ENCODE data around the gene DCUN1D5. TPM values are rescaled to one million over a fixed set of nuclear protein-coding genes. Genes with fewer than 3 reads are reported as not detected.
A peak's percentile ranks its signal among the peaks of the same experiment; 100 is the strongest.

The DCUN1D5 gene
- total and polyA plus RNA-seq, 2 of the 13 experiments (the other 11 are each of a cell fraction or from before 2014, with no cell fraction given): 32.9 to 46.7 TPM

- TF ChIP-seq ZNF235 (CRISPR knock-in tag; IDR thresholded peaks at IDR 0.05; ENCODE audit: borderline replicate concordance) (no peak), TFE3 (CRISPR knock-in tag; IDR thresholded peaks at IDR 0.05) (peak; percentile 31; the same call in 1 of the 2 replicates), FOXA3 (CRISPR knock-in tag; IDR thresholded peaks at IDR 0.05) (peak; percentile 46), MIER2 (CRISPR knock-in tag; IDR thresholded peaks at IDR 0.05) (no peak), SIN3A (IDR thresholded peaks at IDR 0.05; ENCODE audit: borderline replicate concordance, low read depth, low read length) (peak; percentile 88; the same call in 1 of the 2 replicates), NCOA5 (CRISPR knock-in tag; IDR thresholded peaks at IDR 0.05) (no peak), KAT2B (IDR thresholded peaks at IDR 0.05; ENCODE audit: borderline replicate concordance, low read depth, low read length) (peak; percentile 87), CEBPB (IDR thresholded peaks at IDR 0.05; ENCODE audit: borderline replicate concordance, low read depth, low read length) (peak; percentile 34; the same call in 1 of the 2 replicates), ZNF766 (CRISPR knock-in tag; IDR thresholded peaks at IDR 0.05; ENCODE audit: borderline replicate concordance) (no peak), ARID5B (CRISPR knock-in tag; IDR thresholded peaks at IDR 0.05) (peak; percentile 58), SATB2 (CRISPR knock-in tag; IDR thresholded peaks at IDR 0.05) (no peak)
- TF ChIP-seq, protein P1, sequence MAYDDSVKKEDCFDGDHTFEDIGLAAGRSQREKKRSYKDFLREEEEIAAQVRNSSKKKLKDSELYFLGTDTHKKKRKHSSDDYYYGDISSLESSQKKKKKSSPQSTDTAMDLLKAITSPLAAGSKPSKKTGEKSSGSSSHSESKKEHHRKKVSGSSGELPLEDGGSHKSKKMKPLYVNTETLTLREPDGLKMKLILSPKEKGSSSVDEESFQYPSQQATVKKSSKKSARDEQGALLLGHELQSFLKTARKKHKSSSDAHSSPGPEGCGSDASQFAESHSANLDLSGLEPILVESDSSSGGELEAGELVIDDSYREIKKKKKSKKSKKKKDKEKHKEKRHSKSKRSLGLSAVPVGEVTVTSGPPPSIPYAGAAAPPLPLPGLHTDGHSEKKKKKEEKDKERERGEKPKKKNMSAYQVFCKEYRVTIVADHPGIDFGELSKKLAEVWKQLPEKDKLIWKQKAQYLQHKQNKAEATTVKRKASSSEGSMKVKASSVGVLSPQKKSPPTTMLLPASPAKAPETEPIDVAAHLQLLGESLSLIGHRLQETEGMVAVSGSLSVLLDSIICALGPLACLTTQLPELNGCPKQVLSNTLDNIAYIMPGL (CRISPR knock-in tag; IDR thresholded peaks at IDR 0.05; ENCODE audit: borderline replicate concordance in 1 of 2, low read depth in 1 of 2): peak; percentile 63 to 74; a peak in 3 of 4 replicates
Measured at GRCh38 chr11:103108933-103109817, 17.2 kb upstream of the DCUN1D5 start, which contains the start of gene DYNC2H1 (continued).
